HG03108 (cell line): ENCODE data around the gene MED15.

Source experiments
- ATAC-seq: cut with Tn5 transposase; IDR thresholded peaks from one replicate; pipeline ENCODE4 v1.9.1; 2021; ENCODE audit warnings: moderate library complexity; ENCODE audit not compliant: unreplicated experiment

The MED15 gene

DNA sequence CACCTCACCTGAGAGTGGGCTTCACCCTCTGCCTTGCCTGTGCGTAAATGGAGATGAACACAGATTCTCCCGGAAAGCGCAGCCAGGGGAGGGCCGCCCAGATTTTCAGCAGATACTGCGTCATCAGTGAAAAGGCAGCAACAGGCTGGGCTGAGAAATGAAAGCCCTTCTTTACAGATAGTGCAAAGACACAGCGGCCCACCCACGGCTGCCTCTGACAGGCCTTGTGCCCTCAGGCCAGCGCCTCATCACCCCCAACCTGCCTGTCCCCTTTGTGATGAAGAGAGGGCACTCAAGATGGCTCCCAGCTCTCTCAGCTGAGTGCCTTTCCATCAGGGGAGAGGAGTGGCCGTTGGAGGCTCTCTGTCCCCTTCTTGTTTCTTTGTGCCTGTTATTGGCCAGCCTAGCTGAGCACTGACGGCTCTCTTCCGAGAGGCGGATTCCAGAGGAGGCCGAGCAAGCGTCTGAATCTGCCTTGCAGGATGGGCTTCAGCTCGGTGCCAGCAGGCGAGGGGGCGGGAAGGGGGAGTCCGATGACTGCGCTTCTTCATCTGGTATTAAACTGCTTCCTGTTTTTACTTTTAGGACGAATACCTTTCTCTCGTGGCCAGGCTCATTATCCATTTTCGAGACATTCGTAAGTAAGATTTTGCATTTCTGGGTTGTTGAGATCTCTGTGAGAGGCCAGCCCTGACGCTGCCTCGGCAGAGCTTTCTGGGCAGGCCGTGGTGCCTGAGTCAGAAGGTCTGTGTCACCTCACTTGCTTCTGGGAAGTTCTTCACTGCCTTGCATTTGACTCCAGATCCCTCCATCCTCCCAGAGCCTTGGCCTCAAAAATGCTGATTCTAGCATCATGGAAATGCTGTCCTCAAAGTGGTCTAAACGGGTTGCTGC is 43.7 kb downstream of the MED15 start:
- no peak for ATAC-seq

DNA sequence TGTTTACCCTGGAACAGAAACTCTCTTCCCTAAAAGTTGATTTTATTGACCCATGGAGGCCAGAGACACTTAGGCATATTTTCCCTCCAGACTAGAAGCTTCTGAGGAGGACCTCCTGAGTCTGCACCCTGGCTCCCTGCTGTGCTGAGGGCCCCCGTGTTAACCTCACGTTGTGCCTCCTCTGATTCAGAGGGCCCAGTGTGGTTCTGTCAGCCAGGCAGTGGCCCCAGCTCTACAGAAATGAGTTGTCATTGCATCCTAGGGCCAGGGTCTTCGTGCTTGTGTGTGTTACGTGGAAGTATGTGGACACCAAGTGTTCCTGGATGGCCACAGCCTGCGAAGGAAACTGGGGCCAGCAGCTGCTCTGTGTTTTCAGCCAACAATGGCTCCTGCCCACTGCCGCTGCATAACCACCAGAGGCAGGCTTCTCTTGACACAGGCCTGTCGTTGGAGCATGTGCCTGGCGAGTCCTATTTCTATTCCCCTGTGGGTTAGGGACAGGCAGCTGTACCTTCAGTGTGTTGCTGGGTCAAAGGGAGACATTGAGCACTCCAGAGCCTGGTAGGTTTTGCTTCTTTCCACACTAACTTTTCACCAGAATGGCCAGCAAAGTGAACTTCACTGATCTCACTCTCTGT is 44.5 kb downstream of the MED15 start:
- no peak for ATAC-seq

DNA sequence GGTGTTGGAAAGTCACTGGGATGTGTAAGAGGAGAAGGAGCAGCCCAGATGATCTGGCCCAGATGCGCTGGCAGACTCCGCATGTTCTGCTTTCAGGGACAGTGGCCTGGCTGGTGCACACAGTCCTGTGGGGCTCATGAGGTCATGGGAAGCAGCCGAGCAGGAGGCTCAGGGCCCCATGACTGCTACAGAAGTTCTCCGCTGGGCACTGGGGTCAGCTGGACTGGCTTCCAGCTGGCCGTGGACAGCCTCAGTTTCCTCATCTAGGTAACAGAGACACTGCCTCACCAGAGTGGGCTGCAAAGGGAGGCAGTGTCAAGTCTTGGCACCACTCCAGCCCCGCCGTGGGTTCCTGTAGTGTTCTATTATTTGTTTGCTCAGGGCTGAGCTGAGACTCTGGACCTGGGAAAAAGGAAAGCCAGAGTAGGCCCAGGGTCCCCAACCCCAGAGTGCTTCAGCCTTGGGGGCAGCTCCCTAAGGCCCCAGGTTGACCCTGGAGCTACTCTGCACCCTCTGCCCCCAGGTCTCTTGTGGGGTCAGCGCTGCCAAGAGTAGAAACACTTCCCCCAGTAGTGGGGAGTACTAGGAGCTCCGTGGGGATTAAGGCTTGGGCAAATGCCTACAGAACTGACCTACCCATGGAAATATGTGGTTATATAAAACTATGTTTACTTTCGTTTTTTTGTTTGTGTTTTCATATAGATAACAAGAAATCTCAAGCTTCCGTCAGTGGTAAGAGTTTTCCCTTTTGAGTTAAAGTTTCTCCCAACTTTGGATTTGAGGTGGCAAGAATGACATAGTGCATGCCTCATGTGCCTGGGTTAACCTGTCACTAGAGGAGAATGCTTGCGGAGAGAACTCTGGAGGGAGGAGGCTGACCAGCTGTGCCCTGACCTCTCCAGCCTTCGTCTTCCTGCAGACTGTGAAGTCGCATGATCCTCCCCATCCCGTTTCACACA is 45.3 kb downstream of the MED15 start:
- no peak for ATAC-seq

DNA sequence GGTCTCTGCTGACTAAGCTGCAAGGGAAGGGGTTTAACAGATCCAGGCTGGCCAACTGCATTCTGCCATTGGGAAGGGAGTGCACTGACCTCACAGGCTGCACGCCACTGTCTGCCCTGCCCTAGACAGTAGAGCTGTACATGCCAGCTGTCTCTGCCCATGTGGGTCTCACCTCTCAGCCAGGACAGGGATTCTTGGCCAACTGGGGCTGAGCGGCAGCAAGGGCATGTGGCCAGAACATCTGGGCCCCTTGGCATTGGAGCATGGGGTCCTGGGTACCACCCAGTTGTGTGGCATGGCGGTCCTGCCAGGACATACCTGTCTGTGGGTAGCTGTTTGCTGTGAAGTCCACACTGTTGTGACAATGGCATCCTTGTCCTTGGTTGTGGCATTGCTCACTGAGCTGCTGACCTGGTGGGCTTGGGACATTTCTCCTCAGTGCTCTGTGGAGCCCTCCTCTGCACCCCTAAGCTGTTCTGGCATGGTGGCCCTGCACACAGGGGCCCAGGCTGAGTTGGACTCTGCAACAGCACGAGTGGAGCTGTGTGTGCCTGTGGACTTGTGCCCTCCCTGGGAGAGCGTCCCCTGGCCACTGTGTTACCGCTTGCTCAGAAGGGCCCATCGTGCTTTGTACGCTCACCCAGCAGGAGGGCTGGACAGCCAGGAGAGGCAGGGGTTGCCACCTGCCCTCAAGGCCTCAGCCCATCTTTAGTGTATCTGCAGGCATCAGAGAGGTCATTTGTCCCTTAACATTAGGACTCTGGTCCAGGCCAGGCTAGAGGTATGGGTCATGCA is 46.7 kb downstream of the MED15 start:
- ATAC-seq = no peak

DNA sequence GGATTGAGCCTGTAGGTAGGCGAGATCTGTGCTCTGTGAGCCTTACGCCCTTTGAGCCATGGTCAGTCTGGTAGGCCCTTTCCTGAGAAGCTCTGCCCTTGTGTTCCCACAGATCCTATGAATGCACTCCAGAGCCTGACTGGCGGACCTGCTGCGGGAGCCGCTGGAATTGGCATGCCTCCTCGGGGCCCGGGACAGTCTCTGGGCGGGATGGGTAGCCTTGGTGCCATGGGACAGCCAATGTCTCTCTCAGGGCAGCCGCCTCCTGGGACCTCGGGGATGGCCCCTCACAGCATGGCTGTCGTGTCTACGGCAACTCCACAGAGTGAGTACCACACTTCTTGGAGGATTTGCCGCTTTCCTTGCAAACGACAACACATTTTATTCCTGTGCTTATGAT is 47.4 kb downstream of the MED15 start:
- ATAC-seq = no peak

DNA sequence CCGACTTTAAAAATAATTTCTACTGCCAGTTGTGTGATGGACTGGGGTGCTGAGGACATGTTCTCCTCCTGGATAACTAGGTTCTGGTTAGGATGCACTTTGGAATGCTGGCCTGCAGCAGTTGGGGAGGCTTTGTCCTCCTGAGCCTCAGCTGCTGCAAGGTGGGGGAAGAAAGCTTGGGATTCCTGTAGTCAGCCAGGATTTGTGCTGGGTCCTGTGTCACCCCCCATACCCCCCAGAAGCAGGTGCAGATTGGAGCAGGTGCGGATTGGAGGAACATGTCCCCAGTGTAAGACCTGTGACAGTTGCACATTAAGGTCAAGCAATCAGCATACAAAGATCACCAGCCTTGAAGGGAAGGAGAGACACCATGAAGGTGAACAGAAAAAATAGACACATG is 51.1 kb downstream of the MED15 start:
- no peak for ATAC-seq

DNA sequence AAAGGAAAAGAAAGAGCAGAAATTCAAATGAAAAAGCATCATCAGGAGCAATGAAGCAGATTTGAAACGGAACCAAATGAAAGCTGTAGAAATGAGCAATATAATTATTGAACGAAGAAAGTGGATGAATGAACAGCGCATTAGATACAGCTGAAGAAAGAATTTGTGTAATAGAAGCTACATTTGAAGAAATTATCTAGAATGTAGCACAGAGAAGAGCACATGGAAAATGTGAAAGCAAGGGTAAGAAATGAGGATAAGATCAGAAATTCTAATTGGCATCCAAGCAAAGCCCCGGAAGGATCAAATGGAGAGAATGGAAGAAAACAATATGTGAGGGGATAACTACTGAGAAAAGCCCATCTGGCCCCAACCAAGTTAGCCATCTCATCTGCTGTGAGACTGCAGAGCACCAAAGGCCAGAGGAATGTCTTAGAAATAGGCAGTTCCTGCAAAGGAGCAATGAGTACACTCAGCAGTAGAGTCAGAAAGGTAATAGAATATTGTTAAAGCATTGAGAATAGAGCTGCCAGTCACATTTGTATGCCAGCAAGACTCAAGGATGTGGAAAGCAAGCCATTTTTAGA is 51.9 kb downstream of the MED15 start:
- ATAC-seq = no peak

DNA sequence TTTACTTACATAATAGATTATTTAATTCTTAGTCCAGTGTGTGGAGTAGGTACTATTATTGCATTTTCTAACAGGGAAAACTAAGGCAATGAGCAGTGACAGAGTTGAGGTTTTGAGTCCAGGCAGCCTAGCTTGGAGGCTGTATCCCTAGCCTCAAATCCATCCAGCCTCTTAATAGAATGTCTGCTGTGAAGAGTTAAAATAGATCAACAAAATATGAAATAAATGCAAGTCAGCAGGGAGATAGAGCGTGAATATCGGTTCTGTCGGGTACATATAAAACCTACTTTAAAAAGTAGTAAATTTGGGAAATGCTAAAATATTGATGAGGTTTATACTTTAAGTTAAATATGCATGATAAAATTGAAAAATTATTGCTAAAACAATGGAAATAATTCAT is 53.3 kb downstream of the MED15 start:
- ATAC-seq = no peak

DNA sequence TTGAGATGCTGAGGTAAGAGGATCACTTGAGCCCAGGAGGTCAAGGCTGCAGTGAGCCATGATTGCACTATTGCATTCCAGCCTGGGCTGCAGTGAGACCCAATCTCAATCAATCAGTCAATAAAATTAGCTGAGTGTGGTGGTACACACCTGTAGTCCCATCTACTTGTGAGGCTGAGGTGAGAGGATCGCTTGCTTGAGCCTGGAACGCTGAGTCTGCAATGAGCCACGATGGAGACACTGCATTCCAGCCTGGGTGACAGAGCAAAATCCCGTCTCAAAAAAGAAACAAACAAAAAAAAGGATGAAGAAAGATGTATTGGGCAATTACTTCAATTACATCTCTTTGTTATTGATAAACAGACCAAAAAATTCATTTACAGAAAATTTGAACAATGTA is 54.5 kb downstream of the MED15 start:
- ATAC-seq = no peak

DNA sequence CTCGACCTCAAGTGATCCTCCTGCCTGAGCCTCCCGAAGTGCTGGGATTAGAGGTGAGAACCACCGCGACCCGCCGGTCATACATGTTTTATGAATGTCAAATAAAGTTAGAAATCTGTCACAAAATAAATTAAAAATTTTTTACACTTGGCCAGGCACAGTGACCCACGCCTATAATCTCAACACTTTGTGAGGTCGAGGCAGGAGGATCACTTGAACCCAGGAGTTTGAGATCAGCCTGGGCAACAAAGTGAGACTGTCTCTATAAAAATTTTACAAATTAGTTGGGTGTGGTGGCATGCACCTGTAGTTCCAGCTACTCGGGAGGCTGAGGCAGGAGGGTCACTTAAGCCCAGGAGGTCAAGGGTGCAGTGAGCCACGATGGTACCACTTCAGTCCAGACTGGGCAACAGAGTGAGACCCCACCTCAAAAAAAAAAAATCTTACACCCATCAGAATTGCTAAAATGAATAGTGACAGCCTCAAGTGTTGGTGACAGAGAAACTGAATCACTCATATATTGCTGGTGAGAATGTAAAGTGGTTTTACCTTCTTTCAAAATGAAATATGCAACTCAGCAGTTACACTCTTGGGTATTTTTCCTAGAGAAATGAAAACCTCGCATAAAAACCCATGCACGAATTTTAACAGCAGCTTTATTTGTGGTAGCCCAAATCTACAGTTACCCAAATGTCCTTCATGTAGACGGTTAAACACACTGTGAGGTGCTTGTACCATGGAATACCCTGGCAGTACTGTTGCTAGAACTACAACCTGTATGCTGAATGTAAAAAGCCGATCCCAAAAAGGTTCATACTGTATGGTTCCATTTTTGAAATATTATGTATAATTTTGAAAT is 55.4 kb downstream of the MED15 start:
- no peak for ATAC-seq

DNA sequence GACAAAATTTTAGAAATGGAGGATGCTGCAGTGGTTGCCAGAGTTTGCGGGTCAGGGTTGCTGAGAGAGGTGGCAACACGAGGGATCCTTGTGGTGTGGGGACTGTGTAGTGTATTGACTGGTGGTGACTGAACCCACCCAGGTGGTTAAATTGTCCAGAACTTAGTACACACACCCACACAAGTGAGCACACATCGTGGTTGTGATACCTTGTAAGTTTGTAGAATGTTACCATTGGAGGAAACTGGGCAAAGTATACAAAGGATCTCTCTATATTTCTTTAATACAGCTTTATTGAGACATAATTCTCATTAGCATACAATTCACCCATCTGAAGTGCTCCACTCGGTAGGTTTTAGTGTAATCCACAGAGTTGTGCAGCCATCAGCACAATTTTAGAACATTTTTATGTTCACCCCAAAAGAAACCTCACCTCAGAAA is 56.1 kb downstream of the MED15 start:
- ATAC-seq = no peak

DNA sequence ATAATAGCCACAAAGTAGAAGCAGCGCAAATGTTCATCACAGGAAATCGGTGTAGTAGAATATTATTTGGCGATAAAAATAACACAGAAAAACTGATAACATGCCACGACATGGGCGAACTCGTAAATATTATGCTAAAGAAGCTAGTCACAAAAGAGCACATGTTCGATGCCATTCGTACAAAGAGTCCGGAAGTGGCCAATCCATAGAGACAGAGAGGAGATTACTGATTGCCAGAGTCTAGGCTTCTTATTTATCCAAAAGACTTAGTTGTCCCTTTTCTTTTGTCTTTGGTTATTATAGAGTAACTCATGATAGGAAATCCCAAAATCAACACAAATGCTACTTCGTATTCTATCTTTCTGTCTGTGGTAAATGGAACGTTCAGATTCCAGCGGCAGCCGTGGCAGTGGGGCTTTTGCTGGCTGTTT is 56.5 kb downstream of the MED15 start:
- ATAC-seq = no peak

DNA sequence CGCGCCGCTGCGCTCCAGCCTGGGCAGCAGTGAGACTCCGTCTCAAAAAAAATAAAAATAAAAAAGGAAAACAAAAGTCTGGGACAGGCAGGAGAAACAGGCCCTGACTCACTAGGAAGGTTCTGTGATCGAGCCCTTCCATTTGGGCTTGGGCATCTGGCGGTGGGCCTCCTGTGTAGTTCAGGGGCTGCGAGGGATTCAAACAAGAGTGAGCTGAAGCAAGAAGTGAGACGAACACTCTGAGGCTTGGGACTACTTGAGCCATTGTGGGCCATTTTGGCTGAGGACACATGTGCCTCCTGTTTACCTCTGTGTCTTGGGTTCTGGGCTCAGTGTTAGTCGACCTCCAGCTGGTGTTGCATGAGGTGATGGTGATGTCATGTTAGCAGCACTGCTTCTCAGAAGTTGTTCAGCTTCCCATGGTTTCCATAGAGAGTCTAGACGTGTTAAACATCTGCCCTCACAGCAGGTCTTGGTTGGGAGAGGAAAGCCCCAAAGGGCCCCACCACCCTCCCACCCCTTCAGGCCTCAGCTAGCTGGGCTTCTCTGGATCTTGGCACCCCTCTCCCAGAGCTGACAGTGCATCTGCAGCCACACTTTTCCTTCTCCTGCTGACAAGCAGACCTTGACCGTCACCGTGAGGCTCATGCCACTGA is 57.8 kb downstream of the MED15 start:
- ATAC-seq = no peak

DNA sequence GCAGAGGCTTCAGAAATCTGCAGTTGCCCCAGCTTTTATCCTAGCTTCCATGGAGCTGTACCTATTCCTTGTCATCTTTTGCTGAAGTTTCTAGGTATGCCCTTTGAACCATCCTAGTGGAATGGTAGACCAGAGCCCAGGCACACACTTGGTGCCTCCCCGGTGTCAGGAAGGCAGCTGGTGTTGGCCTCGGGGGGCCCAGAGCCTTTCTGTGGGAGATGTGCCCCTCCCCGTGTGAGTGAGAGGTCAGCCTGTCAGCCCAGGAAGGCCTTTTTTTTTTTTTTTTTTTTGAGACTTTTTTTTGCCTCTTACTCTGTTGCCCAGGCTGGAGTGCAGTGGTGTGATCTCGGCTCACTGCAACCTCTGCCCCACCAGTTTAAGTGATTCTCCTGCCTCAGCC is 58.4 kb downstream of the MED15 start:
- no peak for ATAC-seq

DNA sequence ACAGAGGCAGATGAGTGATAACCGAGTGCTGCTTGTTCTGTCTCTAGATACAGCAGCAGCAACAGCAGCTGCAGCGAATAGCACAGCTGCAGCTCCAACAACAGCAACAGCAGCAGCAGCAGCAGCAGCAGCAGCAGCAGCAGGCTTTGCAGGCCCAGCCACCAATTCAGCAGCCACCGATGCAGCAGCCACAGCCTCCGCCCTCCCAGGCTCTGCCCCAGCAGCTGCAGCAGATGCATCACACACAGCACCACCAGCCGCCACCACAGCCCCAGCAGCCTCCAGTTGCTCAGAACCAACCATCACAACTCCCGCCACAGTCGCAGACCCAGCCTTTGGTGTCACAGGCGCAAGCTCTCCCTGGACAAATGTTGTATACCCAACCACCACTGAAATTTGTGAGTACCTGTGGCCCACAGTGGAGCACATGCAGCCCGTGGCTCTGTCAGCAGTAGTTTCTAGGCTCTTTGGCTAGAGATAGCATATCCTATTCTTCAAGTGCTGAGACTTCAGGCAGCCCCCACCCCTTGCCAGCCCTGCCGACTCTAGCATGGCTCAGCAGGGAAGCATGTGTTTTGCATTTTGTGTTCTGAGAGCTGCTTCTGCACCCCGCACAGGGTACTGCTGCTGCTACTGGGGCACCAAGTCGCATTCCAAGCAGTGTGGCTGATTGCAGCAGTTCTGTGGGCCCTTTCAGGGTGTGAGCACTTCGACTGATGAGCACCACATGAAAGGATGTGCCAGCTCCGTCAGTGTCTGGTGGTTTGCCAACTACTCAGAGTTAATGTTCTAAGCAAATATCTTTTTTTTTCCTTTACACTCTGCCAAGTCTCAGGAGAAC is 59.2 kb downstream of the MED15 start:
- no peak for ATAC-seq

DNA sequence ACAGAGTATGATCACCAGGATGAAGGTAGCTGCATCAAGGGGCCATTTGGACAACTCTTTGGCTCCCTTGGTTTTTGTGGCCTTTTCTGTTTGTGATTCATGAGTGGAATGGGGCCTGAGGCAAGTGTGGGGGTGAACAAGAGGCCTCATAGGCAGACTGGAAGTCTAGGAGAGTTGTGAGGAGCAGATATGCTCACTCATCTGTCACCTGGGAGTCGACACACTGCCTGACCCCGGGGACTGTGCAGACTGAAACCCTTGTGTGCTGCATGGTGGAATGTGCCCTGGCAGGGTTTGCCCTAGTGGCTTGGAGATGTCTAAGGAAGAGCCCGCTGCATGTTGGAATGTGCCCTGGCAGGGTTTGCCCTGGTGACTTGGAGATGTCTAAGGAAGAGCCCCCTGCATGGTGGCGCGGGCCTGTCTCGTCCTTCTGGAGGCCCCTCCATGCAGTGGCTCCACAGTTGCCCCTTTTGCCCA is 60.0 kb downstream of the MED15 start:
- ATAC-seq = no peak

DNA sequence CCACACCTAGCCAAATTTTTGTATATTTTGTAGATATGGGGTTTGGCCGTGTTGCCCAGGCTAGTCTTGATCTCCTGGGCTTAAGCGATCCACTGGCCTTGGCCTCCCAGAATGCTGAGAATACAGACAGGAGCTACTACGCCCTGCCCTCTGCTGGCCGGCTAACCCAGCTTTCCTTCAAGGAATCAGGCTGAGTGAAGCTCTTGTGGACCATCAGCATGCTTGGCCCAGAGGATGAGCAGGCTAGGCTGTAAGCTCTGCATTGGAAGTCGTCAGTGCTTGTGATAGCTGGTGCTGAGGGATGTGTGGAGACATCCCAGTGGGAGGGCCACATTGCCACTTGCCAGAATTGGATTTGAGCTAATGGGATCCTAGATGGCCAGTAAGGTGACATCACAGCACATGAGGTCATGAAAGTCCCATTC is 60.6 kb downstream of the MED15 start:
- ATAC-seq = no peak
